HCT116 (cell line): Measurements from ENCODE around the gene MAPKAP1. TPM values are rescaled to one million over a fixed set of nuclear protein-coding genes. Genes with fewer than 3 reads are reported as not detected.

ENCODE experiments used
- ATAC-seq: fragments of 200-7000 bp; cut with Tn5 transposase; 2 replicates; pipeline ENCODE4 v1.9.1; 2020; ENCODE audit warnings: mild to moderate bottlenecking, moderate library complexity
- BruUV-seq: library from RNA; stranded (reverse); fragments of 400-500 nt; replicated peaks from 2 replicates; lab custom pipeline; 2021; lab: Mats Ljungman, UMichigan
- CTCF ChIA-PET: fragments of 300-600 bp; sonication (Branson Sonifier 250); formaldehyde crosslinking; loops from one replicate; lab custom pipeline; 2021; ENCODE audit warnings: antibody characterized with exemption; lab: Charles Lee
- POLR2A ChIA-PET: fragments of 300-600, 350-600 bp; sonication (Branson Sonifier 250); formaldehyde crosslinking; loops from one replicate; lab custom pipeline; 2021; ENCODE audit warnings: antibody characterized with exemption; lab: Charles Lee
- RAD21 ChIA-PET, 2 experiments: fragments of 300-600 bp; sonication (Branson Sonifier 250); formaldehyde crosslinking; loops; one replicate each; lab custom pipeline; 2023; ENCODE audit warnings: low total read pairs in 2 of 2; ENCODE audit not compliant: uncharacterized antibody in 2 of 2, unreplicated experiment in 2 of 2, low non-redundant PET in 1 of 2; lab: Charles Lee
- DNase-seq: peaks from one replicate; pipeline ENCODE4 v3.0.0-alpha.2; 2010; ENCODE audit warnings: low read depth, low spot score
- H2AFZ ChIP-seq: fragments of 200-600 bp; shearing (Covaris generic), sonication (generic); 2 replicates; pipeline ENCODE4 v1.6.1; 2017; ENCODE audit warnings: low read depth, mixed run types, mixed read lengths, antibody characterized with exemption, low read length; ENCODE audit not compliant: poor library complexity, severe bottlenecking
- H3K27ac ChIP-seq: 2 replicates; pipeline ENCODE4 v1.5.1; 2012; ENCODE audit warnings: low read depth, low read length
- H3K27me3 ChIP-seq: fragments of 200-600 bp; sonication (generic); 2 replicates; pipeline ENCODE4 v1.6.1; 2016; ENCODE audit warnings: mixed run types, low read length, mixed read lengths; ENCODE audit not compliant: insufficient read depth
- H3K36me3 ChIP-seq, 2 experiments: fragments of 200-500 bp in 1 of 2; fragments of 200-600 bp in 1 of 2; sonication (Bioruptor generic) in 1 of 2; sonication (generic) in 1 of 2; 2 replicates each; pipeline versions ENCODE4 v1.5.1 to v1.6.1; 2014 to 2016; ENCODE audit warnings: low read length in 2 of 2, inconsistent platforms in 1 of 2, mixed read lengths in 1 of 2, mixed run types in 1 of 2; ENCODE audit not compliant: insufficient read depth in 2 of 2, control insufficient read depth in 1 of 2
- H3K4me1 ChIP-seq, 2 experiments: fragments of 200-600 bp in 1 of 2; sonication (generic) in 1 of 2; 2 replicates each; pipeline versions ENCODE4 v1.5.1 to v1.6.1; 2012 to 2017; ENCODE audit warnings: low read length in 2 of 2, inconsistent platforms in 1 of 2, mild to moderate bottlenecking in 1 of 2, mixed read lengths in 1 of 2, mixed run types in 1 of 2, moderate library complexity in 1 of 2; ENCODE audit not compliant: insufficient read depth in 2 of 2, control insufficient read depth in 1 of 2
- H3K4me2 ChIP-seq: fragments of 200-600 bp; sonication (generic); 2 replicates; pipeline ENCODE4 v1.6.1; 2017; ENCODE audit warnings: mixed run types, low read length, mixed read lengths
- H3K4me3 ChIP-seq, 2 experiments: fragments of 200-600 bp in 1 of 2; sonication (generic) in 1 of 2; replicated peaks in 1 of 2; 2 replicates each; pipeline ENCODE4 v1.5.1; 2011 to 2016; ENCODE audit warnings: low read length in 2 of 2, control low read depth in 1 of 2, low read depth in 1 of 2, mild to moderate bottlenecking in 1 of 2, mixed read lengths in 1 of 2, mixed run types in 1 of 2
- H3K79me2 ChIP-seq: fragments of 200-600 bp; sonication (generic); 2 replicates; pipeline ENCODE4 v1.6.1; 2017; ENCODE audit warnings: mild to moderate bottlenecking, mixed run types, low read length, moderate library complexity, mixed read lengths; ENCODE audit not compliant: insufficient read depth
- H3K9ac ChIP-seq: fragments of 200-600 bp; sonication (generic); 2 replicates; pipeline ENCODE4 v1.6.1; 2016; ENCODE audit warnings: low read length, mixed read lengths
- H3K9me2 ChIP-seq: fragments of 200-600 bp; sonication (generic), shearing (Covaris generic); 2 replicates; pipeline ENCODE4 v1.6.1; 2017; ENCODE audit warnings: mixed run types, mild to moderate bottlenecking, moderate library complexity; ENCODE audit not compliant: insufficient read depth
- H3K9me3 ChIP-seq, 2 experiments: fragments of 200-500 bp in 1 of 2; fragments of 200-600 bp in 1 of 2; sonication (Bioruptor generic) in 1 of 2; sonication (generic) in 1 of 2; 2 replicates each; pipeline ENCODE4 v1.6.1; 2014 to 2017; ENCODE audit warnings: low read length in 2 of 2, mixed read lengths in 2 of 2, inconsistent platforms in 1 of 2, low read depth in 1 of 2, mild to moderate bottlenecking in 1 of 2, mixed run types in 1 of 2, moderate library complexity in 1 of 2; ENCODE audit not compliant: control insufficient read depth in 1 of 2, insufficient read depth in 1 of 2
- H4K20me1 ChIP-seq: fragments of 200-600 bp; sonication (generic), shearing (Covaris generic); 2 replicates; pipeline ENCODE4 v1.6.1; 2017; ENCODE audit warnings: mixed run types, mild to moderate bottlenecking, moderate library complexity; ENCODE audit not compliant: insufficient read depth
- CBX3 ChIP-seq: IDR thresholded peaks from 2 replicates; pipeline ENCODE4 v1.6.1; 2012; ENCODE audit warnings: low read depth
- CEBPB ChIP-seq: IDR thresholded peaks from 2 replicates; pipeline ENCODE4 v1.6.1; 2012; ENCODE audit warnings: low read depth
- ELF1 ChIP-seq: IDR thresholded peaks from 2 replicates; pipeline ENCODE4 v1.6.1; 2012; ENCODE audit warnings: low read depth, borderline replicate concordance
- FOSL1 ChIP-seq: IDR thresholded peaks from 2 replicates; pipeline ENCODE4 v1.6.1; 2012; ENCODE audit warnings: low read depth
- JUND ChIP-seq: IDR thresholded peaks from 2 replicates; pipeline ENCODE4 v1.6.1; 2012
- POLR2A ChIP-seq: IDR thresholded peaks from 2 replicates; pipeline ENCODE4 v1.7.0; 2011; ENCODE audit warnings: borderline replicate concordance; ENCODE audit not compliant: insufficient read depth, insufficient read length; ENCODE audit errors: extremely low read depth
- POLR2AphosphoS5 ChIP-seq: IDR thresholded peaks from 2 replicates; pipeline ENCODE4 v1.6.1; 2011; ENCODE audit warnings: mild to moderate bottlenecking, low read depth, low read length, moderate library complexity
- SIN3A ChIP-seq: IDR thresholded peaks from 2 replicates; pipeline ENCODE4 v1.6.1; 2012; ENCODE audit warnings: low read depth
- SP1 ChIP-seq: IDR thresholded peaks from 2 replicates; pipeline ENCODE4 v1.6.1; 2012; ENCODE audit warnings: low read depth
- SRF ChIP-seq: IDR thresholded peaks from 2 replicates; pipeline ENCODE4 v1.6.1; 2012; ENCODE audit warnings: low read depth
- YY1 ChIP-seq: IDR thresholded peaks from 2 replicates; pipeline ENCODE4 v1.6.1; 2011; ENCODE audit warnings: low read length, low read depth, moderate library complexity, mild to moderate bottlenecking; ENCODE audit not compliant: insufficient replicate concordance; ENCODE audit errors: extremely low read depth
- ZFX ChIP-seq: fragments of 450-650 bp; IDR thresholded peaks from 2 replicates; pipeline ENCODE4 v1.6.1; 2017
- ZNF274 ChIP-seq: fragments of 200-500 bp; sonication (Bioruptor generic); IDR thresholded peaks from 2 replicates; pipeline ENCODE4 v1.6.1; 2014; ENCODE audit warnings: mild to moderate bottlenecking, low read depth, low read length, inconsistent platforms
- intact Hi-C: fragments of 100-400 bp; cut with micrococcal nuclease; formaldehyde crosslinking; loops from 2 replicates; pipeline ENCODE4 v1.10.0; 2022
- total RNA-seq: library from RNA; stranded (reverse); gene quantifications from one replicate; pipeline ENCODE4 v1.2.1, GENCODE V29; 2021; ENCODE audit not compliant: unreplicated experiment
- TF ChIP-seq, protein P1 (sequence below), 3 experiments: fragments of 200-600 bp in 1 of 3; sonication (generic) in 1 of 3; IDR thresholded peaks in 2 of 3; conservative IDR thresholded peaks in 1 of 3; 2 replicates each; pipeline ENCODE4 v1.5.1; 2012 to 2017; ENCODE audit warnings: low read depth in 2 of 3, low read length in 2 of 3, antibody characterized with exemption in 1 of 3, borderline replicate concordance in 1 of 3, control low read depth in 1 of 3, mild to moderate bottlenecking in 1 of 3, mixed read lengths in 1 of 3, mixed run types in 1 of 3, moderate library complexity in 1 of 3; ENCODE audit not compliant: insufficient read depth in 1 of 3
- TF ChIP-seq, protein P2 (sequence below): IDR thresholded peaks from 2 replicates; pipeline ENCODE4 v1.6.1; 2012
- TF ChIP-seq, protein P3 (sequence below): IDR thresholded peaks from 2 replicates; pipeline ENCODE4 v1.6.1; 2011; ENCODE audit warnings: mild to moderate bottlenecking, low read length, moderate library complexity; ENCODE audit not compliant: insufficient replicate concordance; ENCODE audit errors: extremely low read depth
- TF ChIP-seq, protein P4 (sequence below): IDR thresholded peaks from 2 replicates; pipeline ENCODE4 v1.6.1; 2012
- TF ChIP-seq, protein P5 (sequence below): IDR thresholded peaks from 2 replicates; pipeline ENCODE4 v1.6.1; 2012; ENCODE audit warnings: low read depth

Gene MAPKAP1
- total RNA-seq, 1 experiment from 2014 or later: 72.5 TPM

DNA sequence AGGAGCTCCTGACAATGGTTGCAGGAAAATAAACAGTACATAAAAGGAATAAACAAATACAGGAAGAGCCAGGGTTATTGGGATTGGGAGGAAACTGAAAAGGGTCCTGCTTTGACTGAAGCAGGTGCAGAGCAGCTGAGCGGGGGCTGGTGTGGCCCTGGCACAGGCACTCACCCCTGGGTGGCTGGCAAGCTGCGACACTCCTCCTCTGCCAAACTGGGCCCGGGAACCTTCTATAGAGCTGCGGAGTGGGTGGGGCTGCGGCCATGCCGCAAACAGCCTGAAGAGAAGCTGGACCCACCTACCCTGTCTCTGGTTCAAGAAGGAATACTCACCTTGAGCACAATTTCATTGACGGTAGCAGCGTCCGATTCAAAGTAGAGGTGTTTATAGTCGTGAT, 262.8 kb downstream of the MAPKAP1 start (continued):
- TF ChIP-seq, protein P1, sequence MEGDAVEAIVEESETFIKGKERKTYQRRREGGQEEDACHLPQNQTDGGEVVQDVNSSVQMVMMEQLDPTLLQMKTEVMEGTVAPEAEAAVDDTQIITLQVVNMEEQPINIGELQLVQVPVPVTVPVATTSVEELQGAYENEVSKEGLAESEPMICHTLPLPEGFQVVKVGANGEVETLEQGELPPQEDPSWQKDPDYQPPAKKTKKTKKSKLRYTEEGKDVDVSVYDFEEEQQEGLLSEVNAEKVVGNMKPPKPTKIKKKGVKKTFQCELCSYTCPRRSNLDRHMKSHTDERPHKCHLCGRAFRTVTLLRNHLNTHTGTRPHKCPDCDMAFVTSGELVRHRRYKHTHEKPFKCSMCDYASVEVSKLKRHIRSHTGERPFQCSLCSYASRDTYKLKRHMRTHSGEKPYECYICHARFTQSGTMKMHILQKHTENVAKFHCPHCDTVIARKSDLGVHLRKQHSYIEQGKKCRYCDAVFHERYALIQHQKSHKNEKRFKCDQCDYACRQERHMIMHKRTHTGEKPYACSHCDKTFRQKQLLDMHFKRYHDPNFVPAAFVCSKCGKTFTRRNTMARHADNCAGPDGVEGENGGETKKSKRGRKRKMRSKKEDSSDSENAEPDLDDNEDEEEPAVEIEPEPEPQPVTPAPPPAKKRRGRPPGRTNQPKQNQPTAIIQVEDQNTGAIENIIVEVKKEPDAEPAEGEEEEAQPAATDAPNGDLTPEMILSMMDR (IDR thresholded peaks at IDR 0.05 in 2 of 3, conservative IDR thresholded peaks at IDR 0.05 in 1 of 3; ENCODE audit: borderline replicate concordance in 1 of 3, insufficient read depth in 1 of 3, low read depth in 2 of 3, low read length in 2 of 3): no peak
- TF ChIP-seq POLR2AphosphoS5 (no peak), CBX3 (no peak), ELF1 (no peak), FOSL1 (no peak), POLR2A (no peak), CEBPB (no peak)
- TF ChIP-seq, protein P2, sequence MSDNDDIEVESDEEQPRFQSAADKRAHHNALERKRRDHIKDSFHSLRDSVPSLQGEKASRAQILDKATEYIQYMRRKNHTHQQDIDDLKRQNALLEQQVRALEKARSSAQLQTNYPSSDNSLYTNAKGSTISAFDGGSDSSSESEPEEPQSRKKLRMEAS: no peak

DNA sequence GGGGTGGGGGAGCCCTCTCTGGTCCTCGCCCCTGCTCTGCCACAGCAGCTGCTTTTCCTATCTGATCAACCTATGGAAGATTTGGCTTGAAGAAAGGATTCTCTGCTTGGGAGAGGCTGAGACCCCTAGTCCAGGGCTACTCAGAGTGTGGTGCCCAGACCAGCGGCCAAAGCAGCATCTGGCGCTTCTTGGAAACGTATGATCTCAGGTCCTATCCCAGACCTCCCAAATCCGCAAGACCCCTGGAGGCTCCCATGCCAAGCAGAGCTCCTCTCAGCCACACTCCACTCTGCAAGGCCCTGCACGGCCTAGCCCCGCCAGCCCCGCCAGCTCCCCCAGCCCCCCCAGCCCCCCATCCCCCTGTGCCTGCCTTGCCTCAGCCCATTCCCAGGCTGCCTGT, 263.6 kb downstream of the MAPKAP1 start:
- H3K9me3 ChIP-seq: no peaks in the 10 kb centered on the region
- H3K79me2 ChIP-seq: no peaks in the 10 kb centered on the region
- no peak for ATAC-seq
- H3K27ac ChIP-seq: no peak overlapping the region
- no peaks in the 10 kb centered on the region for H3K27me3 ChIP-seq
- POLR2A ChIA-PET: no interaction called here
- no peaks in the 10 kb centered on the region for H3K4me1 ChIP-seq
- no peak for DNase-seq
- no peak overlapping the region for H3K4me3 ChIP-seq
- no peaks in the 10 kb centered on the region for H3K9me2 ChIP-seq
- BruUV-seq: no TSS peak
- H3K36me3 ChIP-seq: no peaks in the 10 kb centered on the region; a peak in 1 of 4 replicates
- H2AFZ ChIP-seq: no peak overlapping the region
- H3K4me2 ChIP-seq: no peak overlapping the region
- intact Hi-C loops: no loop called here
- RAD21 ChIA-PET: no interaction called here
- no peak overlapping the region for H3K9ac ChIP-seq
- CTCF ChIA-PET: no interaction called here
- H4K20me1 ChIP-seq: no peaks in the 10 kb centered on the region
- no peak for TF ChIP-seq SRF
- TF ChIP-seq YY1: no peak
- TF ChIP-seq FOSL1: no peak
- no peak for TF ChIP-seq SP1
- no peak for TF ChIP-seq SIN3A
- TF ChIP-seq ZFX: no peak
- TF ChIP-seq JUND: no peak
- TF ChIP-seq, protein P3, sequence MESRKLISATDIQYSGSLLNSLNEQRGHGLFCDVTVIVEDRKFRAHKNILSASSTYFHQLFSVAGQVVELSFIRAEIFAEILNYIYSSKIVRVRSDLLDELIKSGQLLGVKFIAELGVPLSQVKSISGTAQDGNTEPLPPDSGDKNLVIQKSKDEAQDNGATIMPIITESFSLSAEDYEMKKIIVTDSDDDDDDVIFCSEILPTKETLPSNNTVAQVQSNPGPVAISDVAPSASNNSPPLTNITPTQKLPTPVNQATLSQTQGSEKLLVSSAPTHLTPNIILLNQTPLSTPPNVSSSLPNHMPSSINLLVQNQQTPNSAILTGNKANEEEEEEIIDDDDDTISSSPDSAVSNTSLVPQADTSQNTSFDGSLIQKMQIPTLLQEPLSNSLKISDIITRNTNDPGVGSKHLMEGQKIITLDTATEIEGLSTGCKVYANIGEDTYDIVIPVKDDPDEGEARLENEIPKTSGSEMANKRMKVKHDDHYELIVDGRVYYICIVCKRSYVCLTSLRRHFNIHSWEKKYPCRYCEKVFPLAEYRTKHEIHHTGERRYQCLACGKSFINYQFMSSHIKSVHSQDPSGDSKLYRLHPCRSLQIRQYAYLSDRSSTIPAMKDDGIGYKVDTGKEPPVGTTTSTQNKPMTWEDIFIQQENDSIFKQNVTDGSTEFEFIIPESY: no peak
- TF ChIP-seq ELF1: no peak
- no peak for TF ChIP-seq ZNF274
- TF ChIP-seq, protein P4, sequence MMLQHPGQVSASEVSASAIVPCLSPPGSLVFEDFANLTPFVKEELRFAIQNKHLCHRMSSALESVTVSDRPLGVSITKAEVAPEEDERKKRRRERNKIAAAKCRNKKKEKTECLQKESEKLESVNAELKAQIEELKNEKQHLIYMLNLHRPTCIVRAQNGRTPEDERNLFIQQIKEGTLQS: no peak
- TF ChIP-seq, protein P2: no peak
- TF ChIP-seq, protein P5, sequence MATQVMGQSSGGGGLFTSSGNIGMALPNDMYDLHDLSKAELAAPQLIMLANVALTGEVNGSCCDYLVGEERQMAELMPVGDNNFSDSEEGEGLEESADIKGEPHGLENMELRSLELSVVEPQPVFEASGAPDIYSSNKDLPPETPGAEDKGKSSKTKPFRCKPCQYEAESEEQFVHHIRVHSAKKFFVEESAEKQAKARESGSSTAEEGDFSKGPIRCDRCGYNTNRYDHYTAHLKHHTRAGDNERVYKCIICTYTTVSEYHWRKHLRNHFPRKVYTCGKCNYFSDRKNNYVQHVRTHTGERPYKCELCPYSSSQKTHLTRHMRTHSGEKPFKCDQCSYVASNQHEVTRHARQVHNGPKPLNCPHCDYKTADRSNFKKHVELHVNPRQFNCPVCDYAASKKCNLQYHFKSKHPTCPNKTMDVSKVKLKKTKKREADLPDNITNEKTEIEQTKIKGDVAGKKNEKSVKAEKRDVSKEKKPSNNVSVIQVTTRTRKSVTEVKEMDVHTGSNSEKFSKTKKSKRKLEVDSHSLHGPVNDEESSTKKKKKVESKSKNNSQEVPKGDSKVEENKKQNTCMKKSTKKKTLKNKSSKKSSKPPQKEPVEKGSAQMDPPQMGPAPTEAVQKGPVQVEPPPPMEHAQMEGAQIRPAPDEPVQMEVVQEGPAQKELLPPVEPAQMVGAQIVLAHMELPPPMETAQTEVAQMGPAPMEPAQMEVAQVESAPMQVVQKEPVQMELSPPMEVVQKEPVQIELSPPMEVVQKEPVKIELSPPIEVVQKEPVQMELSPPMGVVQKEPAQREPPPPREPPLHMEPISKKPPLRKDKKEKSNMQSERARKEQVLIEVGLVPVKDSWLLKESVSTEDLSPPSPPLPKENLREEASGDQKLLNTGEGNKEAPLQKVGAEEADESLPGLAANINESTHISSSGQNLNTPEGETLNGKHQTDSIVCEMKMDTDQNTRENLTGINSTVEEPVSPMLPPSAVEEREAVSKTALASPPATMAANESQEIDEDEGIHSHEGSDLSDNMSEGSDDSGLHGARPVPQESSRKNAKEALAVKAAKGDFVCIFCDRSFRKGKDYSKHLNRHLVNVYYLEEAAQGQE: no peak
- TF ChIP-seq POLR2A: no peak
